Middle frontal gyrus (tissue), 1 donor: ENCODE results near the gene KCNE5.
"Not testable (repeated sequence)": the region's sequence is repeated elsewhere in the genome, so short reads cannot be mapped to it uniquely, and the experiment has no call there.

ENCODE experiments used
- DNase-seq: peaks from one replicate; pipeline ENCODE4 v3.0.0-alpha.2; 2015; ENCODE audit warnings: low spot score; ENCODE audit errors: extremely low spot score

The KCNE5 gene

DNA sequence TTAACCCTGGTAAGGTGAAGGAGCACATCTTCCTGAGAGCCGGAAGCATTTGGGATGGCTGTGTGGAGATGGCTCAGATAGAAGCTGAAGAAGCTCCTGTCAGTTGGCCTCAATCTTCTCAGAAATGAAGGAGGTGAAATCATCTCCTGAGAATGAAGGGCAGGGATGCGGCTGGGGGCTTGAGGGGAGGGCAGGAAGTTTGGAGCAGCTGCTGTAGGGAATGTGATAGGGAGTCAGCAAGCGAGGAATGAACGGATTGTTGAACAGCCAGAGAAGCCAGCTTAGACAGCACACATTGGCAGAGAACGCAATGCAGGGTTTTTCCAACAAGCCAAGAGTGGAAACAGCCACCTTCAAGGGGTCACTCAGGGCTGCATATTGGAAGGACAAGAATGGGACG lies 10.0 kb downstream of the KCNE5 start:
- DNase-seq, result no peak

GRCh38 chrX:109601486-109601885 lies 23.5 kb downstream of the KCNE5 start:
- no peak for DNase-seq

DNA sequence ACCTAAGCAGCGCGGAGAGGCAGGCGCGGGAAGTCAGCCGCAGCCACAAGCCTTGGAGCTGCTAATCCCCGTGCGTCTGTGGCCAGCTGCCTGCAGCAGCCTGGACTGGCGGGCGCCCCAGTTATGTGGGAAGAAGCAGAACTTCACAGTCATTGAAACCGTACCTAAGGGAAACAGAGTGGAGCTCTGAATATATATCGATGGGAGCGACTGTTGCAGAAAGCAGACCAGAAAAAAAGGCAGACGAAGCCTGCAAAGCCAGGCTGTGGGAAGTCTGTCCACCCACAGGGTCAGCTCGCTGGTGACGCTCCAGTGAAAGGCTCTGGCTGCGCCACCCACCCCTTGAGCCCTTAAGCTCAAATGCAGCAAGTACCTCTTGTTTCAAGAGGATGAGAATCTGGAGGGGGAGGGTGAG lies 24.7 kb downstream of the KCNE5 start:
- DNase-seq, result peak; percentile 14

DNA sequence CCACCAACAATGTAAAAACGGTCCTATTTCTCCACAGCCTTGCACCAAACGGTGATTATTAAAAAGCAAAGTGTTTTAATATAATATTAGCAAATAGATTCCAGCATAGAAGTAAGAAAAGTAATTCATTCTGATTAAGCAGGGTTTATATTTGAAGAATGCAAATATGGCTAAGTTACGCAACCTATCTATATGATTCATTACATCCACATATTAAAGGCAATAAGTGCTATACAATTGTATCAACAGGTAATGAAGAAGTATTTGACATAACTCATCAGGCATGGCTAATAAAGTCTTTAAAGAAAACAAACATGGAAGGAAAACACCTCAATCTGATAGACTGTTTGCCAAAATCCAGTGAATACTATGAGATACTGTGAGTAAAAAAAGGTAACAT lies 29.0 kb downstream of the KCNE5 start:
- DNase-seq, result no peak

DNA sequence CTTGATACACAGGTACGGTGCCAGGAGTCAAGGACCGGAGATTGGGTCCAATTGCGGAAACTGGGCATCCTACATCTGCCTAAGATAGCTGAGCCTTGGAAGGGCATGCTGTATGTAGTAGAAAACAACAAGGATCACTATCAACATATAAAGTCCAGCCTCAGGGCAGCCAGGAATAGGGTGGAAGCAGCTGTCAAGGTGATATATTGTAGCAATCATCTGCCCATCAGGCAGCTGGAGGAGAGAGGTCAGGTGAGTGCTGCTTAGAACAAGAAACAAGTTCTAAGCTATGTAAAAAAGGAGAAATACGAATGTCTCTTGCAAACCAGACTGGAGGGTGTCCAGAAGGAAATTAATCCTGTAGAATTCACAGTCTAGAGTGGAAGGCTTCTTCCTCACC lies 34.8 kb downstream of the KCNE5 start:
- no peak for DNase-seq

- no peak for DNase-seq
These were observed 39.5 kb downstream of the KCNE5 start for GRCh38 chrX:109585488-109585887.

GRCh38 chrX:109578916-109579315 lies 46.1 kb downstream of the KCNE5 start:
- no peak for DNase-seq

GRCh38 chrX:109577055-109577454 lies 47.9 kb downstream of the KCNE5 start:
- no peak for DNase-seq

DNA sequence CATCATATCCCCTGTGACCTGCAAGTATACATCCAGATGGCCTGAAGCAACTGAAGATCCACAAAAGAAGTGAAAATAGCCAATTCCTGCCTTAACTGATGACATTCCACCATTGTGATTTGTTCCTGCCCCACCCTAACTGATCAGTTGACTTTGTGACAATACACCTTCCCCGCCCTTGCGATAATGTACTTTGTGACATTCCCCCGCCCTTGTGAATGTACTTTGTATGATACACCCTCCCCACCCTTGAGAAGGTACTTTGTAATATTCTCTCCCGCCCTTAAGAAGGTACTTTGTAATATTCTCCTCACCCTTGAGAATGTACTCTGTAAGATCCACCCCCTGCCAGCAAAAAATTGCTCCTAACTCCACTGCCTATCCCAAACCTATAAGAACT lies 48.9 kb downstream of the KCNE5 start:
- not testable (repeated sequence) for DNase-seq
